Hematopoietic multipotent progenitor cell treated with erythropoietin and hydrocortisone succinate and interleukin-3 and kit ligand, for 8 days (in vitro differentiated cells): ENCODE data around the gene ZG16B.

Source experiments
- DNase-seq: peaks from one replicate; pipeline ENCODE4 v3.0.0-alpha.2; 2015

ZG16B gene

GRCh38 chr16:2825906-2826305, 4.2 kb upstream of the ZG16B start:
- DNase-seq, result no peak

DNA sequence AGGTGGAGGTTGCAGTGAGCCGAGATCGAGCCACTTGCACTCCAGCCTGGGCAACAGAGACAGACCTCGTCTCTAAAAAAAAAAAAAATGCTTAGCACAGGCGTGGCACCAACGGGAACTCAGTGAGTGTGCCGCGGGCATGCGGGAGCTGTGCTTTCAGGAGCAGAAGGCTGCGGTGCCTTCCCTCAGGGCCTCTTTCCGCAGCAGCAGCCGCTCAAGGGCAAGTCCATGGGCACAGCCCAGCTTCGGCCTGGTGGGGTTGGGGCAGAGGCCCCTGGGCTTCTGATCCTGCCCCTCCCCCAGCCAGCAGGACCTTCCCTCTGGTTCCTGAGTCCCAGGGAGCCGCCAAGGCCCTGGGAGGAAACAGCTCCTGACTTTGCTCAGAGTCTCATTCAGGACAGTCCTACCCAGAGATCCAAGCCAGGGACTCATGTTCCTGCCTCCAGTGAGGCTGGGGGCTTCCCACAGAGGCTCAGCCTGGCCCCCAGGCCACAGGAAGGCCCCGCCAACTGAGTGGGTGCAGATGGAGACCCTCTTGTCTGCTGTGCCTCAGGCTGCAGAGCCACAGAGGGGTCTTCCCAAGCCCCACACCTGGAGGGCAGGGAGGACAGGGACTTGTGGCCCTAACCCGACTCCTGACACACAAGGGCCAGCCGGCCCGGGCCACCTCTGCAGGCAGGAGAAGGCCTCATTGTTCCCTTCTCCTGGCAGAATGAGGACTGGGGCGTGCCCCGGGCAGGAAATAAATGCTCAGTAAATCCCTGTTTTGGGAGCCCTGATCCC, 3.3 kb upstream of the ZG16B start:
- DNase-seq, result no peak

DNA sequence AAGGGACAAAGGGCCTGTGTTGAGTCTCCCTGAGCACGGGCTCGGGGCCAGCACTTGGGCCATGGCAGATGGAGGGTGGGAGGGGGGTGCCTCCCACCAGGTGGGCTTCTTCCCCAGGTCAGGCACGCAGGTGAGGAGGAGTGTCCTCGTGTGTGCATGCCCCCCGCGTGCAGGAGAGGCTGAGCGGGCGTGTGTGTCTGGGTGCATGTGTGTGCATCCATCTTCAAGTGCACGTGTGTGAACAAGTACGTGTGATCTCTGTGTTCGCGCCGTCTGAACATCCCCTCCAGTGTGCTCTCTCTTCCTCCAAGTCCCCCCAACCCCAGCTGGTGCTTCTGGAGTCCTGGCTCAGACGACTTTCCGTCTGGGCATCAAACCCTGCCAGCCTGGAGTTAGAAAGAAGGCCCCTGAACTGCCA, 2.7 kb upstream of the ZG16B start:
- DNase-seq, result no peak

GRCh38 chr16:2827831-2828520, 2.1 kb upstream of the ZG16B start:
- DNase-seq, result no peak

DNA sequence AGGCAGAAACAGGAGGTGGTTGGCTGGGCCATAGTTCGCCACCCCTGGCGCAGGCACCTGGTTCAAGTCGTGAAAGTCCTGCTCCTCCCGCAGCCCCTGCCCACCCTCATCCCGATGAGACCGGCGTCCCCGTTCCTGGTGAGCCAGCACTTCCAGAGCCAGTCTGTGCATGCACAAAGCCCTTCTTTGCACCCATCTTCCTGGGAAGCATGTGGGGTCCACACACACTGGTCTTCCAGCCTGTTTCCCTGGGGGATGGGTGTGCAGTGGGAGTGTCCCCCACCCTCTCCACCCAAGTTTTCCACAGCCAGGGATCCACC, 1.6 kb upstream of the ZG16B start:
- no peak for DNase-seq

DNA sequence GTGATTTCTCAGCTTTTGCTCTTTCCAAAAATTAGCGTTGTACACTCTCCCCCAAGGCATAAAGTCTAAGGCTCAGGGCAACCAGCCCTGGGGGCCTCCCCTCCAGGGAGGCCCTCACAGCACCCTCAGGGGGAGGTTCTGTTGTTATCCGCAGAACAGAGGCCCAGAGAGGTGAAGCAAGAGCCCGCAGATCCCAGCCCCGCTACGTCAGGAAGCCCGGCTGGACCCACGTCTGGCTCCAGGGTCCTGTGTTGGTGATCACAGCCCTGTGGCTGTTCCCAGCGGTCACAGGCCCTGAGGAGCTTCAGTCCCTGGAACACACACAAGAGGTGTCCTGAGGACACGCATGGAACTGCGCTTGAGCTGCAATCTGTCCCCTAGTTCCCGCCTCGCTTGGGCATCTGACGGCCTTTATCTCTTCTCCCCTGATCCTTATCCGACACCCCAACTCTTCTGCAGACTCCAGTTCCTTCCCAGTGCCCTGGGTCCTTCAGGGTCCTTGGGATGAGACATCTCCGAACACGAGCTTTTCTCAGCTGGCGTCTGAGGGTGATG, 1.1 kb upstream of the ZG16B start:
- no peak for DNase-seq

DNA sequence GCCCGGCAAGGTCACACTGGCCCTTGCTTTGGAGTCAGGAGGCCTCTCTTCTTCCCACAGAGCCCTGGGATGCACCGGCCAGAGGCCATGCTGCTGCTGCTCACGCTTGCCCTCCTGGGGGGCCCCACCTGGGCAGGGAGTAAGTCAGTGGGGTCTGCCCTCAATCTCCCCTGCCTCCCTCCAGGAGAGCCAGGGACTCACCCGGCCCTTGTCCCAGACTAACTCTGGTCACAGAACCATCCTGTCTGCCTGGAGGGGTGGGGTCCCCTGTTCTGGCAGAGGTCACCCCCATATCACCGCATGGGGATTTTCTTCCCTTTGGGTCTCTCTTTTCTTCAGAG, 222 bp downstream of the ZG16B start:
- DNase-seq, result no peak

DNA sequence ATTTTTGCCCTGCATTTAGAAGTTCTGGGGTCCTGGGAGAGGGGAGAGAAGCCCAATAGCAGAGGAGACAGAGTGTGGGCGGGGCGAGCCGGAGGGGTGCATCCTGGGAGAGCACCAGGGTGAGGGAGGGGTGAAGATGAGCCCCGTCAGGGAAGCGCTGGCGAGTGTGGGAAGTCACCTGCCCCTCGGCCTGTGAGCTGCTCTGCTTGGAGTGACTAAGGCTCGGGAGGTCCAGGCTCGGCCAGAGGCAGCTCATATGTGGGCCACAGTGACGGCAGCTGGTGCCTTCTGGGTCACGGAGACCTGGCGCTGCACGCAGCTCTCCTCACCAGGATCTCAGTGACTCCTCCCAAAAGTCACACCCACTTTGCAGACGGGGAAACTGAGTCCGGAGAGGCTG, 1.1 kb downstream of the ZG16B start:
- no peak for DNase-seq

DNA sequence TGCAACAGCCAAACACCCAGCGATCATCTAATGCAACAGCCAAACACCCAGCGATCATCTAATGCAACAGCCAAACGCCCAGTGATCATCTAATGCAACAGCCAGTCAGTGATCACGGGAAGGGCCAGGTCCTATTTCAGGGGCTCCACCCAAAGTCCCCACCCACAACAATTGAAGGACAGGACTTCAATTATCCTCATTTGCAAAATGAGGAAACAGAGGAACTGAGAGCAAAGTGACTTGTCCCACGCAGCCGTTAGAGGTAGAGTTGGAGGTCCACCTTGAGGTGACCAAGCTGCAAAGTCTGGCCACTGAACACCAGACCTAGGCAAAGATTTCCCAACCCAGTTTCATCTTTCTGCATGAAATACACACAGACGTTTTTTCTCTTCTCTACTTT, 3.7 kb downstream of the ZG16B start:
- no peak for DNase-seq

GRCh38 chr16:2834968-2835367, 4.9 kb downstream of the ZG16B start:
- no peak for DNase-seq

DNA sequence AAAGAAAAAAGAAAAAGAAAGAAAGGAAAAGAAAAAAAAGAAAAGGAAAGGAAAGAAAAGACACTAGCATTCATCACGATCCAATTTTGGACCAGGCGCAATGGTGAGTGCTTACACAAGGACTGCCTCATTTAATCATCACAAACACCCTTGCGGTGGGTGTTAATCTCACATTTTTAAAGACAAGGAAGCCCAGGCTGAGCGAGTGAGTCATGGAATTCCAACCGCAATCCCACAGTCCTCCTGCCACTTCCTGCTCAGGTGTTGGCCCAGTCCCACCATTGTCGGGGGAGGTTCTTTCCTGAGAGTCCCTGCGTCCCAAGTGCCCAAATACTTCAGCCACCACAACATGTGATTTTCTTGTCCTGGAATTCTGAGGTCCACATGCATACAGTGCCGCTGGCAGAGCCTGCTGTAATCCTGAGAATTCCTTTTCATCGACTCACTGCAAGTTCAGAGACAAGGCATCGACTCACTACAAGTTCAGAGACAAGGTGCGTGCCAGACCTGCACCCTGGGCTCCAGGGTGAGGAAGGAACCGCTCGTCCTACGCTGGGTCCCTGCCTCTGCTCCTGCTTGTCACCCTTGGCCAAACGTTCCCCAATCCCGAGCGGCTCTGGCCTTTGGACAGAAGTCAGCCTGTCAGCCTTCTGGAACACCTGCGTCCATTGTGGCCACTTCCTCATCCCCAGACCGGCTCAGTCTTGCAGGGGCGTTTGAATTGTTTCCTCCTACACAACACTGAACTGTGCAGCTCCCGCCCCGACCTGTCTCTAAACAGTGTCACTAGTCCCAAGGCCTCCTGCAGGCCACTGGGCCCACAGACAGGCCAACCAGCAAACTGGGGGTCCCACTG, 5.8 kb downstream of the ZG16B start:
- DNase-seq, result no peak

DNA sequence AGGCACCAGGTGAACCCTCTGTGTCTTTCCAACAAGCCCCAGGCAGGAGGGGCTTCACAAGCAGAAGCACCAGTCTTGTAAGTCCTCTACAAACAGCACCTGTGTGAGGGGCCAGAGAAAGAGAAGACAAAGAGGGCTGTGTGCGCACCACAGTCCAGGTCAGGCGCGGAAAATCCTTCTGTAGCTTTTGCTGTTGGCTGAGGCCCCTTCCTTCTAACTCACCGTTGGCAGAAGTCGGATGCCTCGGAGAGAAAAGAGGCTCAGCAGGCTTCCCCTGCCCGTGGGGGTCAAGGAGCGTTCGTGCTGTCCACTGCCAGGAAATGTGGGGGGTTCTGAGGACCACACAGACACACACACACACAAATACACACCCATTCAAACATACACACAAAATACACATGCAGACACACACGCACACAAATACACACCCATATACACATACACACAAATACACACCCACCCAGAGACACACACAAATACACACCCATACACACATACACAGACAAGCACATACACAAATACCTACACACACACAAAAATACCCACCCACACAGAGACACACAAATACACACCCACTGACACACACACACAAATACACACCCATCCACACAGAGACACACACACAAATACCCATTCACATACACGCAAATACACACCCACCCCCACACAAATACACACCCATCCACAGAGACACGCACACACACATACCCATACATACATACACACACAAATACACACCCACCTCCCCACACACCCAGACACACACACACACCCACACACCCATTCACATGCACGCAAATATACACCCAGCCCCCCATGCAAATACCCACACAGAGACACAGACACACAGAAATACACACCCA, 6.8 kb downstream of the ZG16B start:
- no peak for DNase-seq

DNA sequence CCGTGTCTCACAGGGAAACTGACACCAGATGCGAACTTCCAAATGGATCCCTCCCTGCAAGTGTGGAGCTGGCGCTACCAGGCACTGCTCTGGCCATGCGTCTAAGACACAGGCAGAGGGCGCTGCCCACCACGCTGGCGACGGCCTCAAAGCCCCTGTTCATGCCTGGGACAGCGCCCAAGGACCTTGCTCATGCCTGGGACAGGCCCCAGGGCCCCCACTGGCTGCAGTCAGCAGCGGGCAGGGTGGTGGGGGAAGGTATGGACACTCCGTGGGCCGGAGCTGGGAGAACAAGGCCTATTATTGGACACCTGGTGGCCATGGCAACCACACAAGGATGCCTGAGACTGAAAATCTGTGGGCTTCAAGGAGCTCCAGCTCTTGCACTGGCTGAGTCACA, 8.8 kb downstream of the ZG16B start:
- peak; percentile 67 for DNase-seq

GRCh38 chr16:2839650-2840450, 9.7 kb downstream of the ZG16B start:
- no peak for DNase-seq

GRCh38 chr16:2840914-2841313, 10.8 kb downstream of the ZG16B start:
- DNase-seq, result no peak

GRCh38 chr16:2841606-2842339, 11.7 kb downstream of the ZG16B start:
- no peak for DNase-seq

DNA sequence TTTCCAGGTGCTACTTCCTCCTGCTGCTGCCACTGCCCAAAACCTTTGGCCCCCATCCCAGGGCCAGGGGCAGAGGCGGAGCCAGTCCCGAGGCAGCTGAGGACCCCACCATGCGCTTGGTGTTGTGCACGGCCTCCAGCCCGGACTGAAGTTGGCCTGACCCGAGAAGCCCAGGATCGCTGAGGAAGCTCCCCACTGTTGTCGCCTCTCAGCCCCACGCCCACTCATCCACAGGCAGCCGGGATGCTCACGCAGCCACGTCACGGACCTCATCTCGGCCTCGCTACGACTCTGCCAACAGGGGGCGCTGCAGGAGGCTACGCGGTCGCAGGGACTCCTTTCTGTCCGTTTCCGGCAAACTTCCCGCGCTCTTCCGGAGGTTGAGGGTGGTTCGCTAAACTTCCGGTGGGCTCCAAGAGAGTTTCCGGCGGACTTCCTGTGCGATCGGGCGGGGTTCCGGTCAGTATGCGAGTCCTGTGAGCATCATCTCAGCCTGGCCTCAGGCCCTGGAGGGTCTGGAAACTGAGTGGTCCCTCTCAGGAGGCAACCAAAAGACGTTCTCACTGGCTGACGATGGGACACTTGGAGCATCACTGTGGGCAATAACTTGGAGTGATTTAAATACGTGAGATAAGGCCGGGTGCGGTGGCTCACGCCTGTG, 12.4 kb downstream of the ZG16B start:
- DNase-seq, result peak; percentile 82

DNA sequence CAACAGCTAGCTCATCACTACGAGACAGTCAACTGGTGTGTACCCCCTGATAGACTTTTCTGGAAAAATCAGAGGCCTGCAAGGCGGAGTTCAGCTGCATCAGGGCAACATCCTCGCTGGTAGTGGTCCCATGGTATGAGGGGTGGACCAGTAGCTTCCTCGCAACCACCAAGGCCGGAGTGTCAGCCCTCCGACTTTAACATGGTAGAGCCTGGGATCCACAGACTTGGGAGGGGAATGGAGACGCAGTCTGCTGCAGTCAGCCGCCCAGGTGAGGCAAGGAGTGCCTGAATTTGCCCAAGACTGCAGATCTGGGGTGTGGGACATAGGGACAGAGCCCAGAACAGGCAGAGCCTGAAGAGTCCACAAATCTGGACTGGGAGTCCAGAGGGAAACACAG, 13.4 kb downstream of the ZG16B start:
- no peak for DNase-seq

- DNase-seq, result no peak
Observed at GRCh38 chr16:2845116-2845515, 15.0 kb downstream of the ZG16B start.

DNA sequence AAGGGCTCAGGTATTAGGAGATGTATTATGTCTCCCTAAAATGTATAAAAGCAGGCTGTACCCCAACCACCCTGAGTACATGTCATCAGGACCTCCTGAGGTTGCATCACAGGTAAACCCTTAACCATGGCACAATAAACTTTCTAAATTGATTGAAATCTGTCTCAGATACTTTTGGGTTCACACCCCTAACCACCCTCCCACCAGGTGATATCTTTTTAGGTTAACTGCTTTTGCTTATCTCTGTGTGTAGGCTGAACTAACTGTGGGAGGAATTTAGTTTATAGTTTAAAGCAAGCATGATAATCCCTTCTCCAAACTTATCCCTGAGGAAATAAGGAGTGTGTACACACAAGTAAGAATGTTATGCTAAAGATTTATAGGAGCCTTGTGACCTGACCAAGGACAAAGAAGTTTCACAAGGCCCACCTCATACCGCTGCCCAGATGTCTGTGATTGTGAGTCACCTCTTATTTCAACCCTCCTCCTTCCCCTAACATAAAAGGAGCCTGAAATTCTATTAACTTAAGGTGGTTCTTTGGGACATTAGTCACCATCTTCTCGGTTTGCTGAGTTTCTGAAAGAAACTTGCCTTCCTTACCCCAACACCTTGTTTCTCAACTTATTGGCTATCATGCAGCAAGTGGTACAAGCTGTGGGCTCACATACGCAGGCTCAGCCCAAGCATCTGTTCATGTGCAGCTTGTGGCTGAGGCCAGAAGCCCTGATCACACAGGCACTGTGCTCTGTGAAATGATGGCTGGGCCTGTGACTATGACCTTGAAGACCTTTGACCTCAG, 16.6 kb downstream of the ZG16B start:
- no peak for DNase-seq
